Effector memory CD4-positive, alpha-beta T cell (primary cell): ENCODE results near the gene TBCEL.

Experiments used
- DNase-seq, 3 donors: peaks; one replicate each; pipeline ENCODE4 v3.0.0-alpha.2; 2020
- H3K27ac ChIP-seq: 2 replicates; pipeline ENCODE4 v1.7.0; 2013; ENCODE audit warnings: mild to moderate bottlenecking, low read length, moderate library complexity; ENCODE audit not compliant: insufficient read depth, poor library complexity, severe bottlenecking
- H3K27me3 ChIP-seq: replicated peaks from 2 replicates; pipeline ENCODE4 v1.7.0; 2013; ENCODE audit warnings: mild to moderate bottlenecking, low read length; ENCODE audit not compliant: insufficient read depth, control insufficient read depth, poor library complexity, severe bottlenecking
- H3K36me3 ChIP-seq: 2 replicates; pipeline ENCODE4 v1.7.0; 2013; ENCODE audit warnings: mild to moderate bottlenecking, low read length, moderate library complexity; ENCODE audit not compliant: control insufficient read depth, insufficient read depth
- H3K4me1 ChIP-seq: 2 replicates; pipeline ENCODE4 v1.7.0; 2013; ENCODE audit warnings: low read length, mild to moderate bottlenecking; ENCODE audit not compliant: control insufficient read depth, insufficient read depth, poor library complexity, severe bottlenecking
- H3K4me3 ChIP-seq: 2 replicates; pipeline ENCODE4 v1.7.0; 2013; ENCODE audit warnings: low read length, low read depth, mild to moderate bottlenecking; ENCODE audit not compliant: insufficient read depth, poor library complexity, severe bottlenecking
- H3K9me3 ChIP-seq: 2 replicates; pipeline ENCODE4 v1.7.0; 2013; ENCODE audit warnings: mild to moderate bottlenecking, low read length, moderate library complexity; ENCODE audit not compliant: control insufficient read depth

TBCEL gene

GRCh38 chr11:121071846-121072450, 48.0 kb downstream of the TBCEL start:
- no peak overlapping the region for H3K27ac ChIP-seq
- H3K36me3 ChIP-seq = peaks cover 3% of the 10 kb centered on the region
- no peaks in the 10 kb centered on the region for H3K4me1 ChIP-seq
- no peak overlapping the region for H3K4me3 ChIP-seq
- H3K9me3 ChIP-seq = no peaks in the 10 kb centered on the region
- DNase-seq = no peak
- no peaks in the 10 kb centered on the region for H3K27me3 ChIP-seq

GRCh38 chr11:121081321-121081720, 57.4 kb downstream of the TBCEL start:
- Histone ChIP-seq H3K27me3 (no peaks in the 10 kb centered on the region), H3K27ac (no peak overlapping the region), H3K9me3 (no peaks in the 10 kb centered on the region), H3K36me3 (peaks cover 5% of the 10 kb centered on the region), H3K4me1 (no peaks in the 10 kb centered on the region), H3K4me3 (no peak overlapping the region)
- no peak for DNase-seq

- peaks cover 11% of the 10 kb centered on the region for H3K36me3 ChIP-seq
- H3K27me3 ChIP-seq = no peaks in the 10 kb centered on the region
- no peaks in the 10 kb centered on the region for H3K9me3 ChIP-seq
- no peak overlapping the region for H3K4me3 ChIP-seq
- DNase-seq = no peak
- H3K27ac ChIP-seq = no peak overlapping the region
- no peaks in the 10 kb centered on the region for H3K4me1 ChIP-seq
These were observed 58.3 kb downstream of the TBCEL start for GRCh38 chr11:121082219-121082618.

- DNase-seq = no peak
- Histone ChIP-seq H3K4me3 (no peak overlapping the region), H3K36me3 (peaks cover 11% of the 10 kb centered on the region), H3K27ac (no peak overlapping the region), H3K27me3 (no peaks in the 10 kb centered on the region), H3K4me1 (no peaks in the 10 kb centered on the region), H3K9me3 (no peaks in the 10 kb centered on the region)
These were observed 58.8 kb downstream of the TBCEL start for GRCh38 chr11:121082670-121083069.

GRCh38 chr11:121086866-121087265, 63.0 kb downstream of the TBCEL start:
- Histone ChIP-seq H3K27me3 (no peaks in the 10 kb centered on the region), H3K4me1 (no peaks in the 10 kb centered on the region), H3K4me3 (no peak overlapping the region), H3K36me3 (peaks cover 11% of the 10 kb centered on the region), H3K27ac (no peak overlapping the region), H3K9me3 (no peaks in the 10 kb centered on the region)
- DNase-seq = no peak

GRCh38 chr11:121089566-121089965, 65.7 kb downstream of the TBCEL start:
- H3K27ac ChIP-seq = no peak overlapping the region
- no peaks in the 10 kb centered on the region for H3K9me3 ChIP-seq
- H3K4me3 ChIP-seq = no peak overlapping the region
- no peak for DNase-seq
- peaks cover 11% of the 10 kb centered on the region for H3K36me3 ChIP-seq
- H3K4me1 ChIP-seq = no peaks in the 10 kb centered on the region
- no peaks in the 10 kb centered on the region for H3K27me3 ChIP-seq

GRCh38 chr11:121090145-121090721, 66.3 kb downstream of the TBCEL start:
- Histone ChIP-seq H3K4me1 (no peaks in the 10 kb centered on the region), H3K36me3 (peaks cover 11% of the 10 kb centered on the region), H3K9me3 (no peaks in the 10 kb centered on the region), H3K27ac (no peak overlapping the region), H3K27me3 (no peaks in the 10 kb centered on the region), H3K4me3 (no peak overlapping the region)
- no peak for DNase-seq

- no peak overlapping the region for H3K4me3 ChIP-seq
- H3K36me3 ChIP-seq = peaks cover 3% of the 10 kb centered on the region
- no peak overlapping the region for H3K27ac ChIP-seq
- no peaks in the 10 kb centered on the region for H3K9me3 ChIP-seq
- H3K4me1 ChIP-seq = no peaks in the 10 kb centered on the region
- no peak for DNase-seq
- H3K27me3 ChIP-seq = no peaks in the 10 kb centered on the region
These were observed 67.7 kb downstream of the TBCEL start for GRCh38 chr11:121091492-121092152.

GRCh38 chr11:121095561-121095960, 71.7 kb downstream of the TBCEL start:
- H3K36me3 ChIP-seq = no peaks in the 10 kb centered on the region
- H3K27ac ChIP-seq = no peak overlapping the region
- H3K4me1 ChIP-seq = no peaks in the 10 kb centered on the region
- no peaks in the 10 kb centered on the region for H3K27me3 ChIP-seq
- no peaks in the 10 kb centered on the region for H3K9me3 ChIP-seq
- no peak for DNase-seq
- no peak overlapping the region for H3K4me3 ChIP-seq

GRCh38 chr11:121099364-121099763, 75.5 kb downstream of the TBCEL start:
- Histone ChIP-seq H3K27me3 (no peaks in the 10 kb centered on the region), H3K36me3 (no peaks in the 10 kb centered on the region), H3K4me1 (no peaks in the 10 kb centered on the region), H3K9me3 (no peaks in the 10 kb centered on the region), H3K27ac (no peak overlapping the region), H3K4me3 (no peak overlapping the region)
- no peak for DNase-seq
